ENCODE results near the gene ARL17A. TPM values are rescaled to one million over a fixed set of nuclear protein-coding genes. Genes with fewer than 3 reads are reported as not detected.
"Not testable (repeated sequence)": the region's sequence is repeated elsewhere in the genome, so short reads cannot be mapped to it uniquely, and the experiment has no call there.

The ARL17A gene
- total RNA-seq, 6 experiments from 2014 or later: 1.8 to 8.9 (median 6.4) TPM

- H3K27me3 ChIP-seq; H3K4me3 ChIP-seq; ATAC-seq; H3K27ac ChIP-seq; intact Hi-C loops (cut with DNase I); H3K4me1 ChIP-seq; H3K36me3 ChIP-seq; H3K9me3 ChIP-seq: not testable (repeated sequence)
- 93% methylated on average over 14 of the region's 22 CpGs for WGBS (ENCODE audit: insufficient coverage, low coverage, low lambda C conversion rate, missing lambda C conversion rate)
- DNase-seq: peak; percentile 7 to 49 (median 45)
These were observed 44.8 kb downstream of the ARL17A start for GRCh38 chr17:46534716-46535115.

GRCh38 chr17:46512168-46512567 lies 67.3 kb downstream of the ARL17A start, which contains the start of gene LRRC37A2:
Gene LRRC37A2 (plus strand): TSS chr17:46512468. CDS start chr17:46512713, 245 bp downstream.
- H3K9me3 ChIP-seq; H3K36me3 ChIP-seq; intact Hi-C loops (cut with DNase I); H3K4me3 ChIP-seq; H3K27ac ChIP-seq; H3K4me1 ChIP-seq; H3K27me3 ChIP-seq; ATAC-seq; DNase-seq: not testable (repeated sequence)
- WGBS (ENCODE audit: insufficient coverage, low coverage, low lambda C conversion rate, missing lambda C conversion rate): 96% methylated on average over 3 of the region's 11 CpGs

- 93% methylated on average over 7 of the region's 7 CpGs for WGBS (ENCODE audit: insufficient coverage, low coverage, low lambda C conversion rate, missing lambda C conversion rate)
- H3K4me1 ChIP-seq; H3K36me3 ChIP-seq; H3K4me3 ChIP-seq; intact Hi-C loops (cut with DNase I); H3K27ac ChIP-seq; H3K9me3 ChIP-seq; H3K27me3 ChIP-seq; ATAC-seq: not testable (repeated sequence)
- DNase-seq: peak in 1 of 3 donors; percentile 47
These were observed 73.6 kb downstream of the ARL17A start for GRCh38 chr17:46505896-46506295.

- intact Hi-C loops (cut with DNase I); H3K9me3 ChIP-seq; H3K27me3 ChIP-seq; DNase-seq; H3K4me3 ChIP-seq; ATAC-seq; H3K36me3 ChIP-seq; H3K4me1 ChIP-seq; H3K27ac ChIP-seq: not testable (repeated sequence)
- no CpG with 5 or more reads among the region's 6 CpGs for WGBS (ENCODE audit: insufficient coverage, low coverage, low lambda C conversion rate, missing lambda C conversion rate)
These were observed 79.9 kb downstream of the ARL17A start for GRCh38 chr17:46499437-46500139.

GRCh38 chr17:46492021-46492420 lies 87.5 kb downstream of the ARL17A start:
- H3K36me3 ChIP-seq; ATAC-seq; H3K27me3 ChIP-seq; H3K27ac ChIP-seq; H3K9me3 ChIP-seq; H3K4me1 ChIP-seq; H3K4me3 ChIP-seq; intact Hi-C loops (cut with DNase I): not testable (repeated sequence)
- DNase-seq: peak in 1 of 3 donors; percentile 41
- WGBS (ENCODE audit: insufficient coverage, low coverage, low lambda C conversion rate, missing lambda C conversion rate): 97% methylated on average over 12 of the region's 16 CpGs

GRCh38 chr17:46481310-46481709 lies 98.2 kb downstream of the ARL17A start:
- WGBS (ENCODE audit: insufficient coverage, low coverage, low lambda C conversion rate, missing lambda C conversion rate): no CpG with 5 or more reads among the region's 2 CpGs
- ATAC-seq; H3K36me3 ChIP-seq; intact Hi-C loops (cut with DNase I); H3K4me3 ChIP-seq; DNase-seq; H3K9me3 ChIP-seq; H3K27me3 ChIP-seq; H3K4me1 ChIP-seq; H3K27ac ChIP-seq: not testable (repeated sequence)

GRCh38 chr17:46478823-46479222 lies 100.7 kb downstream of the ARL17A start:
- H3K27ac ChIP-seq; ATAC-seq; H3K27me3 ChIP-seq; H3K36me3 ChIP-seq; H3K4me3 ChIP-seq; DNase-seq; H3K4me1 ChIP-seq; H3K9me3 ChIP-seq; intact Hi-C loops (cut with DNase I): not testable (repeated sequence)
- WGBS (ENCODE audit: insufficient coverage, low coverage, low lambda C conversion rate, missing lambda C conversion rate): no CpG with 5 or more reads among the region's 3 CpGs

GRCh38 chr17:46475583-46475982 lies 103.9 kb downstream of the ARL17A start:
- H3K9me3 ChIP-seq; H3K27ac ChIP-seq; H3K4me1 ChIP-seq; ATAC-seq; intact Hi-C loops (cut with DNase I); H3K27me3 ChIP-seq; DNase-seq; H3K4me3 ChIP-seq; H3K36me3 ChIP-seq: not testable (repeated sequence)
- WGBS (ENCODE audit: insufficient coverage, low coverage, low lambda C conversion rate, missing lambda C conversion rate): 88% methylated on average over 1 of the region's 2 CpGs

GRCh38 chr17:46474489-46474888 lies 105.0 kb downstream of the ARL17A start:
- H3K36me3 ChIP-seq; H3K4me1 ChIP-seq; H3K9me3 ChIP-seq; ATAC-seq; H3K27me3 ChIP-seq; H3K4me3 ChIP-seq; DNase-seq; H3K27ac ChIP-seq; intact Hi-C loops (cut with DNase I): not testable (repeated sequence)
- WGBS (ENCODE audit: insufficient coverage, low coverage, low lambda C conversion rate, missing lambda C conversion rate): no CpG with 5 or more reads among the region's 3 CpGs

- DNase-seq; H3K9me3 ChIP-seq; ATAC-seq; intact Hi-C loops (cut with DNase I); H3K4me1 ChIP-seq; H3K27me3 ChIP-seq; H3K4me3 ChIP-seq; H3K36me3 ChIP-seq; H3K27ac ChIP-seq: not testable (repeated sequence)
- 67% methylated on average over 1 of the region's 5 CpGs for WGBS (ENCODE audit: insufficient coverage, low coverage, low lambda C conversion rate, missing lambda C conversion rate)
These were observed 111.9 kb downstream of the ARL17A start for GRCh38 chr17:46467618-46468017.

All from right lobe of liver (tissue), 6 donors.